WTC11 (cell line): ENCODE results near the gene CDH11. TPM values are rescaled to one million over a fixed set of nuclear protein-coding genes. Genes with fewer than 3 reads are reported as not detected.

Source experiments
- ATAC-seq: fragments of 200-7000 bp; cut with Tn5 transposase; 2 replicates; pipeline ENCODE4 v1.10.0; 2021; ENCODE audit warnings: mild to moderate bottlenecking, moderate library complexity
- CTCF ChIA-PET: fragments of 300-600 bp; sonication (Branson Sonifier 250); formaldehyde crosslinking; loops from one replicate; lab custom pipeline; 2021; ENCODE audit warnings: antibody characterized with exemption; lab: Charles Lee
- POLR2A ChIA-PET: fragments of 350-600 bp; sonication (Branson Sonifier 250); formaldehyde crosslinking; loops from one replicate; lab custom pipeline; 2021; ENCODE audit warnings: antibody characterized with exemption; lab: Charles Lee
- DNase-seq: peaks from one replicate; pipeline ENCODE4 v3.0.0; 2021; ENCODE audit warnings: low spot score
- H3K27ac Mint-ChIP-seq: 2 replicates; pipeline ENCODE4 v1.8.0; 2021; ENCODE audit warnings: mixed read lengths
- H3K27me3 Mint-ChIP-seq: 2 replicates; pipeline ENCODE4 v1.8.0; 2021; ENCODE audit warnings: low read depth, mild to moderate bottlenecking, moderate library complexity, mixed read lengths
- H3K36me3 Mint-ChIP-seq: 2 replicates; pipeline ENCODE4 v1.8.0; 2021; ENCODE audit warnings: mixed read lengths
- H3K4me1 Mint-ChIP-seq: 2 replicates; pipeline ENCODE4 v1.8.0; 2022; ENCODE audit warnings: mixed read lengths
- H3K4me3 Mint-ChIP-seq: 2 replicates; pipeline ENCODE4 v1.8.0; 2021; ENCODE audit warnings: mild to moderate bottlenecking, moderate library complexity, mixed read lengths
- H3K9me3 Mint-ChIP-seq: 2 replicates; pipeline ENCODE4 v1.8.0; 2021; ENCODE audit warnings: mixed read lengths
- ATF1 ChIP-seq: sonication (generic); formaldehyde crosslinking; IDR thresholded peaks from 2 replicates; pipeline ENCODE4 v1.8.1; 2023; ENCODE audit warnings: mild to moderate bottlenecking, moderate library complexity, missing genetic modification reagents
- CDX4 ChIP-seq: fragments of 250-450 bp; sonication (Bioruptor Pico); IDR thresholded peaks from 2 replicates; pipeline ENCODE4 v1.9.0; 2021; ENCODE audit warnings: moderate library complexity, mild to moderate bottlenecking, inconsistent platforms, borderline replicate concordance
- ESRRA ChIP-seq: sonication (generic); formaldehyde crosslinking; IDR thresholded peaks from 2 replicates; pipeline ENCODE4 v1.8.1; 2022; ENCODE audit warnings: mild to moderate bottlenecking, missing genetic modification reagents, borderline replicate concordance
- FOXK1 ChIP-seq: sonication (generic); formaldehyde crosslinking; IDR thresholded peaks from 2 replicates; pipeline ENCODE4 v1.8.0; 2022; ENCODE audit warnings: mild to moderate bottlenecking, moderate library complexity, missing genetic modification reagents
- MYBL2 ChIP-seq: sonication (generic); formaldehyde crosslinking; IDR thresholded peaks from 2 replicates; pipeline ENCODE4 v1.8.1; 2023; ENCODE audit warnings: mild to moderate bottlenecking, moderate library complexity, missing genetic modification reagents
- NFATC4 ChIP-seq: fragments of 250-450 bp; sonication (Bioruptor Pico); IDR thresholded peaks from 2 replicates; pipeline ENCODE4 v1.9.0; 2021; ENCODE audit warnings: mild to moderate bottlenecking
- PRDM15 ChIP-seq: sonication (generic); formaldehyde crosslinking; IDR thresholded peaks from 2 replicates; pipeline ENCODE4 v1.8.0; 2022; ENCODE audit warnings: missing genetic modification reagents
- RORB ChIP-seq: fragments of 250-450 bp; sonication (Bioruptor Pico); IDR thresholded peaks from 2 replicates; pipeline ENCODE4 v1.9.0; 2021; ENCODE audit warnings: mild to moderate bottlenecking
- SMAD3 ChIP-seq: sonication (generic); formaldehyde crosslinking; IDR thresholded peaks from 2 replicates; pipeline ENCODE4 v1.8.0; 2022; ENCODE audit warnings: missing genetic modification reagents, mild to moderate bottlenecking, borderline replicate concordance
- TCF7 ChIP-seq: sonication (generic); formaldehyde crosslinking; IDR thresholded peaks from 2 replicates; pipeline ENCODE4 v1.8.0; 2022; ENCODE audit warnings: mild to moderate bottlenecking, low read depth, missing genetic modification reagents, moderate library complexity
- TEAD1 ChIP-seq: sonication (generic); formaldehyde crosslinking; IDR thresholded peaks from 2 replicates; pipeline ENCODE4 v1.8.0; 2022; ENCODE audit warnings: mild to moderate bottlenecking, missing genetic modification reagents
- ZBTB21 ChIP-seq: sonication (generic); formaldehyde crosslinking; IDR thresholded peaks from 2 replicates; pipeline ENCODE4 v1.8.1; 2023; ENCODE audit warnings: mild to moderate bottlenecking, missing genetic modification reagents, borderline replicate concordance
- ZNF263 ChIP-seq: sonication (generic); formaldehyde crosslinking; IDR thresholded peaks from 2 replicates; pipeline ENCODE4 v1.8.1; 2022; ENCODE audit warnings: low read depth, mild to moderate bottlenecking, moderate library complexity, missing genetic modification reagents
- ZNF317 ChIP-seq: sonication (generic); formaldehyde crosslinking; IDR thresholded peaks from 2 replicates; pipeline ENCODE4 v1.8.1; 2023; ENCODE audit warnings: low read depth, mild to moderate bottlenecking, moderate library complexity, missing genetic modification reagents, borderline replicate concordance
- ZNF396 ChIP-seq: fragments of 250-450 bp; sonication (Bioruptor Pico); IDR thresholded peaks from 2 replicates; pipeline ENCODE4 v1.8.0; 2021; ENCODE audit warnings: mild to moderate bottlenecking, moderate library complexity, borderline replicate concordance
- total RNA-seq: library from RNA; stranded (reverse); gene quantifications from 3 replicates; pipeline ENCODE4 v1.2.3, GENCODE V29; 2021
- TF ChIP-seq, protein P1 (sequence below): fragments of 250-450 bp; sonication (Bioruptor Pico); IDR thresholded peaks from 2 replicates; pipeline ENCODE4 v1.9.0; 2021; ENCODE audit warnings: mild to moderate bottlenecking, borderline replicate concordance
- TF ChIP-seq, protein P2 (sequence below): fragments of 250-450 bp; sonication (Bioruptor Pico); IDR thresholded peaks from 2 replicates; pipeline ENCODE4 v1.8.0; 2021; ENCODE audit warnings: mild to moderate bottlenecking
- TF ChIP-seq, protein P3 (sequence below): sonication (generic); formaldehyde crosslinking; IDR thresholded peaks from 2 replicates; pipeline ENCODE4 v1.8.1; 2023; ENCODE audit warnings: mild to moderate bottlenecking, missing genetic modification reagents
- TF ChIP-seq, protein P4 (sequence below): sonication (generic); formaldehyde crosslinking; IDR thresholded peaks from 2 replicates; pipeline ENCODE4 v1.8.0; 2022; ENCODE audit warnings: mild to moderate bottlenecking, missing genetic modification reagents

The CDH11 gene
- total RNA-seq, 1 experiment from 2014 or later: 11.6 TPM

DNA sequence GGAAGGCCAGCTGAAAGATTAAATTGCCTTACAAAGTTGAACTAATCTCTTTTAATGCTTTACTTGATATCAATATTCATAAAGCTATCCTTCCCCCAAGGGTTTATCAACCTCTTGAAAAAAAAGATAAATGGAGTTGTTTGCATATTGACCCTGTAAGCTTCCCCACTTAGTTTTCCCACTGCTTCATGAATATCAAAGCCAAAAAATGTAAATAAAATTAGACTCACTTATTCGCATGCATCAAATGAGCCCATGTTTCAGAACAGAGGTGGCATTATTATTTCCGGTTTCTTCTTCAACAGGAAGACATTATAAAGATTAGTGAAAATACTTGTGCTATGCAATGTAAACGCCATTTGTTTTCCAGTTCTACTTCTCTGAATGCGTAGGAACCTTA is 150.7 kb downstream of the CDH11 start (continued):
- TF ChIP-seq, protein P1, sequence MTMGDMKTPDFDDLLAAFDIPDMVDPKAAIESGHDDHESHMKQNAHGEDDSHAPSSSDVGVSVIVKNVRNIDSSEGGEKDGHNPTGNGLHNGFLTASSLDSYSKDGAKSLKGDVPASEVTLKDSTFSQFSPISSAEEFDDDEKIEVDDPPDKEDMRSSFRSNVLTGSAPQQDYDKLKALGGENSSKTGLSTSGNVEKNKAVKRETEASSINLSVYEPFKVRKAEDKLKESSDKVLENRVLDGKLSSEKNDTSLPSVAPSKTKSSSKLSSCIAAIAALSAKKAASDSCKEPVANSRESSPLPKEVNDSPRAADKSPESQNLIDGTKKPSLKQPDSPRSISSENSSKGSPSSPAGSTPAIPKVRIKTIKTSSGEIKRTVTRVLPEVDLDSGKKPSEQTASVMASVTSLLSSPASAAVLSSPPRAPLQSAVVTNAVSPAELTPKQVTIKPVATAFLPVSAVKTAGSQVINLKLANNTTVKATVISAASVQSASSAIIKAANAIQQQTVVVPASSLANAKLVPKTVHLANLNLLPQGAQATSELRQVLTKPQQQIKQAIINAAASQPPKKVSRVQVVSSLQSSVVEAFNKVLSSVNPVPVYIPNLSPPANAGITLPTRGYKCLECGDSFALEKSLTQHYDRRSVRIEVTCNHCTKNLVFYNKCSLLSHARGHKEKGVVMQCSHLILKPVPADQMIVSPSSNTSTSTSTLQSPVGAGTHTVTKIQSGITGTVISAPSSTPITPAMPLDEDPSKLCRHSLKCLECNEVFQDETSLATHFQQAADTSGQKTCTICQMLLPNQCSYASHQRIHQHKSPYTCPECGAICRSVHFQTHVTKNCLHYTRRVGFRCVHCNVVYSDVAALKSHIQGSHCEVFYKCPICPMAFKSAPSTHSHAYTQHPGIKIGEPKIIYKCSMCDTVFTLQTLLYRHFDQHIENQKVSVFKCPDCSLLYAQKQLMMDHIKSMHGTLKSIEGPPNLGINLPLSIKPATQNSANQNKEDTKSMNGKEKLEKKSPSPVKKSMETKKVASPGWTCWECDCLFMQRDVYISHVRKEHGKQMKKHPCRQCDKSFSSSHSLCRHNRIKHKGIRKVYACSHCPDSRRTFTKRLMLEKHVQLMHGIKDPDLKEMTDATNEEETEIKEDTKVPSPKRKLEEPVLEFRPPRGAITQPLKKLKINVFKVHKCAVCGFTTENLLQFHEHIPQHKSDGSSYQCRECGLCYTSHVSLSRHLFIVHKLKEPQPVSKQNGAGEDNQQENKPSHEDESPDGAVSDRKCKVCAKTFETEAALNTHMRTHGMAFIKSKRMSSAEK: no peak
- TF ChIP-seq ZBTB21 (CRISPR knock-in tag): no peak
- TF ChIP-seq MYBL2 (CRISPR knock-in tag): no peak

- H3K9me3 Mint-ChIP-seq: no peaks in the 10 kb centered on the region
- no peak for TF ChIP-seq SMAD3 (CRISPR knock-in tag)
- DNase-seq: no peak
- H3K27me3 Mint-ChIP-seq: no peaks in the 10 kb centered on the region
- ChIA-PET POLR2A (no interaction called here), CTCF (no interaction called here)
- no peak overlapping the region for H3K27ac Mint-ChIP-seq
- H3K4me1 Mint-ChIP-seq: peaks cover 6% of the 10 kb centered on the region; the same call in 1 of the 2 replicates
- ATAC-seq: no peak
- no peak overlapping the region for H3K4me3 Mint-ChIP-seq
- no peaks in the 10 kb centered on the region for H3K36me3 Mint-ChIP-seq
Observed at GRCh38 chr16:64969221-64969620, 152.6 kb downstream of the CDH11 start.

DNA sequence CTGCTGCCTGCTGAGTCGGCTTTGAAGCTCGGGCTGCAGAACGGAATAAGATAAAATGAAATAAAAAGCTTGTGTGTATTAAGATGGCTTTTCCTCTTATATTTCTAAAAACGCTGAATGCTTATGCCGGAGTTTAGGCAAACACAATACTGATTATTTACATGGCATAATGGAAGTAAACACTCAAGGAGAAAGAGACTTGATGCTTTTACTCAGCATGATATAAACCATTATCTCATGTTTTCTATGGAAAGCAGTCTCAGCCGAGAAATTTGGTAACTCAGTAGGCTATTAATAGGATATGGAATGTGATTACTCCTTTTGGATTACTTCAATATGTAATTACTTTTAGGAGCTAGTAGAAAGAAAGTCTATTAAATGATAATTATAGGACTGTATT is 153.3 kb downstream of the CDH11 start:
- H3K9me3 Mint-ChIP-seq: no peaks in the 10 kb centered on the region
- ATAC-seq: no peak
- H3K27me3 Mint-ChIP-seq: no peaks in the 10 kb centered on the region
- H3K27ac Mint-ChIP-seq: no peak overlapping the region
- H3K4me3 Mint-ChIP-seq: no peak overlapping the region
- ChIA-PET CTCF (no interaction called here), POLR2A (no interaction called here)
- peaks cover 6% of the 10 kb centered on the region; the same call in 1 of the 2 replicates for H3K4me1 Mint-ChIP-seq
- TF ChIP-seq ESRRA: no peak
- TF ChIP-seq CDX4 (CRISPR knock-in tag): no peak
- TF ChIP-seq TEAD1: no peak
- TF ChIP-seq, protein P2, sequence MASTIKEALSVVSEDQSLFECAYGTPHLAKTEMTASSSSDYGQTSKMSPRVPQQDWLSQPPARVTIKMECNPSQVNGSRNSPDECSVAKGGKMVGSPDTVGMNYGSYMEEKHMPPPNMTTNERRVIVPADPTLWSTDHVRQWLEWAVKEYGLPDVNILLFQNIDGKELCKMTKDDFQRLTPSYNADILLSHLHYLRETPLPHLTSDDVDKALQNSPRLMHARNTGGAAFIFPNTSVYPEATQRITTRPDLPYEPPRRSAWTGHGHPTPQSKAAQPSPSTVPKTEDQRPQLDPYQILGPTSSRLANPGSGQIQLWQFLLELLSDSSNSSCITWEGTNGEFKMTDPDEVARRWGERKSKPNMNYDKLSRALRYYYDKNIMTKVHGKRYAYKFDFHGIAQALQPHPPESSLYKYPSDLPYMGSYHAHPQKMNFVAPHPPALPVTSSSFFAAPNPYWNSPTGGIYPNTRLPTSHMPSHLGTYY (CRISPR knock-in tag): no peak
- no peak for TF ChIP-seq ZNF317 (CRISPR knock-in tag)
- TF ChIP-seq PRDM15: no peak
- H3K36me3 Mint-ChIP-seq: no peaks in the 10 kb centered on the region
- DNase-seq: no peak

DNA sequence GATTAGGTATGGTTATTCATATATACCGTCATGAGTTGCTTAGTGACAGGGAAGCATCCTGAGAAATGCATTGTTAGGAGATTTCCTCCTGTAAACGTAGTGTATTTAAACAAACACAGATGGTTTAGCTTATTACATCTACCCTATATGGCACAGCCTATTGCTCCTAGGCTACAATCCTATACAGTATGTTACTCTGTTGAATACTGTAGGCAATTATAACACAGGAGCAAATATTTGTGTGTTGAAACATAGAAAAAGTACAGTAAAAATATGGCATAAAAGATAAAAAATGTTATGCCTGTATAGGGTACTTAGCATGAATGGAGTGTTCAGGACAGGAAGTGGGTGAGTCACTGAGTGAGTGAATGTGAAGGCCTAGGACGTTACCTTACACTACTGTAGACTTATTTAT is 157.7 kb downstream of the CDH11 start:
- Mint-ChIP-seq H3K27ac (no peak overlapping the region), H3K36me3 (no peaks in the 10 kb centered on the region), H3K9me3 (no peaks in the 10 kb centered on the region), H3K4me1 (no peaks in the 10 kb centered on the region), H3K27me3 (no peaks in the 10 kb centered on the region), H3K4me3 (no peak overlapping the region)
- ATAC-seq: no peak
- CTCF ChIA-PET: no interaction called here
- POLR2A ChIA-PET: no interaction called here
- no peak for DNase-seq
- TF ChIP-seq FOXK1 (CRISPR knock-in tag) (no peak), RORB (CRISPR knock-in tag) (no peak), ZNF263 (CRISPR knock-in tag) (no peak), TCF7 (no peak), ATF1 (no peak), ZNF396 (CRISPR knock-in tag) (no peak), NFATC4 (CRISPR knock-in tag) (no peak)
- TF ChIP-seq, protein P3, sequence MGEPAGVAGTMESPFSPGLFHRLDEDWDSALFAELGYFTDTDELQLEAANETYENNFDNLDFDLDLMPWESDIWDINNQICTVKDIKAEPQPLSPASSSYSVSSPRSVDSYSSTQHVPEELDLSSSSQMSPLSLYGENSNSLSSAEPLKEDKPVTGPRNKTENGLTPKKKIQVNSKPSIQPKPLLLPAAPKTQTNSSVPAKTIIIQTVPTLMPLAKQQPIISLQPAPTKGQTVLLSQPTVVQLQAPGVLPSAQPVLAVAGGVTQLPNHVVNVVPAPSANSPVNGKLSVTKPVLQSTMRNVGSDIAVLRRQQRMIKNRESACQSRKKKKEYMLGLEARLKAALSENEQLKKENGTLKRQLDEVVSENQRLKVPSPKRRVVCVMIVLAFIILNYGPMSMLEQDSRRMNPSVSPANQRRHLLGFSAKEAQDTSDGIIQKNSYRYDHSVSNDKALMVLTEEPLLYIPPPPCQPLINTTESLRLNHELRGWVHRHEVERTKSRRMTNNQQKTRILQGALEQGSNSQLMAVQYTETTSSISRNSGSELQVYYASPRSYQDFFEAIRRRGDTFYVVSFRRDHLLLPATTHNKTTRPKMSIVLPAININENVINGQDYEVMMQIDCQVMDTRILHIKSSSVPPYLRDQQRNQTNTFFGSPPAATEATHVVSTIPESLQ (CRISPR knock-in tag): no peak
- TF ChIP-seq, protein P4, sequence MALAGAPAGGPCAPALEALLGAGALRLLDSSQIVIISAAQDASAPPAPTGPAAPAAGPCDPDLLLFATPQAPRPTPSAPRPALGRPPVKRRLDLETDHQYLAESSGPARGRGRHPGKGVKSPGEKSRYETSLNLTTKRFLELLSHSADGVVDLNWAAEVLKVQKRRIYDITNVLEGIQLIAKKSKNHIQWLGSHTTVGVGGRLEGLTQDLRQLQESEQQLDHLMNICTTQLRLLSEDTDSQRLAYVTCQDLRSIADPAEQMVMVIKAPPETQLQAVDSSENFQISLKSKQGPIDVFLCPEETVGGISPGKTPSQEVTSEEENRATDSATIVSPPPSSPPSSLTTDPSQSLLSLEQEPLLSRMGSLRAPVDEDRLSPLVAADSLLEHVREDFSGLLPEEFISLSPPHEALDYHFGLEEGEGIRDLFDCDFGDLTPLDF (CRISPR knock-in tag): no peak
